ENCODE measurements around the gene DGCR2. TPM values are rescaled to one million over a fixed set of nuclear protein-coding genes. Genes with fewer than 3 reads are reported as not detected.

Gene DGCR2
- total and polyA plus RNA-seq, 12 donors: 24.3 to 70.1 (median 51.9) TPM

GRCh38 chr22:18997306-18997924, 124.8 kb downstream of the DGCR2 start:
- no peaks in the 10 kb centered on the region for H3K36me3 ChIP-seq (replicated peaks in 1 of 2)
- WGBS, 4 donors: 80 to 89% (median 85%) methylated on average over 4 to 12 of the region's 12 CpGs
- peaks cover 3% of the 10 kb centered on the region for H3K27me3 ChIP-seq
- H3K4me3 ChIP-seq: no peak overlapping the region
- no peaks in the 10 kb centered on the region for H3K9me3 ChIP-seq (replicated peaks in 1 of 3)
- no peak overlapping the region for H3K27ac ChIP-seq
- DNase-seq: peak in 1 of 7 donors; percentile 46
- intact Hi-C loops (cut with DNase I): no loop called here
- no peaks in the 10 kb centered on the region for H3K4me1 ChIP-seq (replicated peaks in 1 of 2)
- no peak for TF ChIP-seq POLR2A (IDR thresholded peaks at IDR 0.05)

- no peaks in the 10 kb centered on the region for H3K36me3 ChIP-seq (replicated peaks in 1 of 2)
- peak in 1 of 7 donors; percentile 14 for DNase-seq
- no peaks in the 10 kb centered on the region for H3K9me3 ChIP-seq (replicated peaks in 1 of 3)
- H3K4me3 ChIP-seq: no peak overlapping the region
- TF ChIP-seq POLR2A (IDR thresholded peaks at IDR 0.05) (no peak), CTCF (IDR thresholded peaks at IDR 0.05) (no peak)
- H3K27me3 ChIP-seq: peaks cover 3% of the 10 kb centered on the region
- WGBS, 4 donors: 80 to 94% (median 85%) methylated on average over 9 of the region's 9 CpGs
- no peaks in the 10 kb centered on the region for H3K4me1 ChIP-seq (replicated peaks in 1 of 2)
- intact Hi-C loops (cut with DNase I): no loop called here
- H3K27ac ChIP-seq: no peak overlapping the region
Measured at GRCh38 chr22:18996376-18996900, 125.8 kb downstream of the DGCR2 start.

GRCh38 chr22:18995327-18995711, 126.9 kb downstream of the DGCR2 start:
- H3K9me3 ChIP-seq (replicated peaks in 1 of 3): no peaks in the 10 kb centered on the region
- peaks cover 3% of the 10 kb centered on the region for H3K27me3 ChIP-seq
- no peaks in the 10 kb centered on the region for H3K4me1 ChIP-seq (replicated peaks in 1 of 2)
- intact Hi-C loops (cut with DNase I): no loop called here
- no peaks in the 10 kb centered on the region for H3K36me3 ChIP-seq (replicated peaks in 1 of 2)
- H3K4me3 ChIP-seq: no peak overlapping the region
- H3K27ac ChIP-seq: no peak overlapping the region
- TF ChIP-seq CTCF (IDR thresholded peaks at IDR 0.05) (no peak), POLR2A (IDR thresholded peaks at IDR 0.05) (no peak)
- DNase-seq: peak in 1 of 7 donors; percentile 31
- 89 to 90% (median 90%) methylated on average over 3 to 9 of the region's 9 CpGs for WGBS, 4 donors

GRCh38 chr22:18994701-18995326, 127.4 kb downstream of the DGCR2 start:
- peaks cover 3% of the 10 kb centered on the region for H3K27me3 ChIP-seq
- TF ChIP-seq CTCF (IDR thresholded peaks at IDR 0.05): no peak
- no peak for TF ChIP-seq POLR2A (IDR thresholded peaks at IDR 0.05)
- H3K4me1 ChIP-seq (replicated peaks in 1 of 2): no peaks in the 10 kb centered on the region
- H3K9me3 ChIP-seq (replicated peaks in 1 of 3): no peaks in the 10 kb centered on the region
- DNase-seq: peak in 1 of 7 donors; percentile 34
- WGBS, 4 donors: 46 to 70% (median 53%) methylated on average over 4 to 15 of the region's 15 CpGs
- intact Hi-C loops (cut with DNase I): no loop called here
- no peak overlapping the region for H3K4me3 ChIP-seq
- no peak overlapping the region for H3K27ac ChIP-seq
- no peaks in the 10 kb centered on the region for H3K36me3 ChIP-seq (replicated peaks in 1 of 2)

Measured in adrenal gland (tissue), 12 donors.